Neural progenitor cell (in vitro differentiated cells): ENCODE measurements around the gene TMEM37. TPM values are rescaled to one million over a fixed set of nuclear protein-coding genes. Genes with fewer than 3 reads are reported as not detected.
"Not testable (repeated sequence)": the region's sequence is repeated elsewhere in the genome, so short reads cannot be mapped to it uniquely, and the experiment has no call there.

Source experiments
- DNase-seq: peaks from one replicate; pipeline ENCODE4 v3.0.0-alpha.2; 2016; ENCODE audit warnings: low spot score
- H2AFZ ChIP-seq: fragments of 200-600 bp; sonication (generic); replicated peaks from 2 replicates; pipeline ENCODE4 v1.6.1; 2016; ENCODE audit warnings: antibody characterized with exemption
- H3F3A ChIP-seq: fragments of 200-600 bp; sonication (generic); 2 replicates; pipeline ENCODE4 v1.6.1; 2016; ENCODE audit warnings: antibody characterized with exemption, low read depth
- H3K27ac ChIP-seq: fragments of 200-600 bp; sonication (generic); 2 replicates; pipeline ENCODE4 v1.5.1; 2016; ENCODE audit warnings: mild to moderate bottlenecking
- H3K27me3 ChIP-seq: fragments of 200-600 bp; sonication (generic); 2 replicates; pipeline ENCODE4 v1.6.1; 2016; ENCODE audit warnings: mild to moderate bottlenecking, moderate library complexity
- H3K36me3 ChIP-seq: fragments of 200-600 bp; sonication (generic); 2 replicates; pipeline ENCODE4 v1.5.1; 2016
- H3K4me1 ChIP-seq: fragments of 200-600 bp; sonication (generic); 2 replicates; pipeline ENCODE4 v1.6.1; 2016; ENCODE audit warnings: mixed run types
- H3K4me2 ChIP-seq: fragments of 200-600 bp; sonication (generic); 2 replicates; pipeline ENCODE4 v1.6.1; 2016
- H3K4me3 ChIP-seq: fragments of 200-600 bp; sonication (generic); 2 replicates; pipeline ENCODE4 v1.5.1; 2016
- H3K79me2 ChIP-seq: fragments of 200-600 bp; sonication (generic); 2 replicates; pipeline ENCODE4 v1.6.1; 2016; ENCODE audit warnings: low read depth
- H3K9ac ChIP-seq: fragments of 200-600 bp; sonication (generic); 2 replicates; pipeline ENCODE4 v1.6.1; 2016
- H3K9me3 ChIP-seq: fragments of 200-600 bp; sonication (generic); 2 replicates; pipeline ENCODE4 v1.5.1; 2016; ENCODE audit warnings: low read depth
- H4K20me1 ChIP-seq: fragments of 200-600 bp; sonication (generic); 2 replicates; pipeline ENCODE4 v1.6.1; 2016; ENCODE audit warnings: low read depth
- H3K27ac Mint-ChIP-seq: 3 replicates; pipeline ENCODE4 v1.8.0; 2021; ENCODE audit warnings: mixed read lengths
- H3K27me3 Mint-ChIP-seq: 2 replicates; pipeline ENCODE4 v1.8.0; 2022; ENCODE audit warnings: low read depth, mild to moderate bottlenecking, inconsistent platforms, moderate library complexity, mixed read lengths; ENCODE audit not compliant: insufficient read depth
- H3K36me3 Mint-ChIP-seq: 3 replicates; pipeline ENCODE4 v1.8.0; 2021; ENCODE audit warnings: mixed read lengths
- H3K4me1 Mint-ChIP-seq: 3 replicates; pipeline ENCODE4 v1.8.0; 2021; ENCODE audit warnings: mixed read lengths
- H3K4me3 Mint-ChIP-seq: 3 replicates; pipeline ENCODE4 v1.8.0; 2021; ENCODE audit warnings: mild to moderate bottlenecking, moderate library complexity, mixed read lengths
- H3K9me3 Mint-ChIP-seq: 3 replicates; pipeline ENCODE4 v1.8.0; 2020; ENCODE audit warnings: mixed read lengths
- CTCF ChIP-seq: fragments of 200-600 bp; sonication (generic); IDR thresholded peaks from 2 replicates; pipeline ENCODE4 v1.5.1; 2017; ENCODE audit warnings: antibody characterized with exemption, mild to moderate bottlenecking
- EZH2 ChIP-seq: fragments of 200-600 bp; sonication (generic); IDR thresholded peaks from 2 replicates; pipeline ENCODE4 v1.6.1; 2017; ENCODE audit warnings: antibody characterized with exemption, mild to moderate bottlenecking, moderate library complexity
- EZH2phosphoT487 ChIP-seq: fragments of 200-600 bp; sonication (generic); IDR thresholded peaks from 2 replicates; pipeline ENCODE4 v1.6.1; 2017; ENCODE audit warnings: antibody characterized with exemption
- total RNA-seq: library from RNA; depleted of rRNA; stranded (reverse); fragments of >200 nt; gene quantifications from 2 replicates; pipeline ENCODE4 v1.2.3, GENCODE V29; 2015; ENCODE audit warnings: low replicate concordance

Gene TMEM37
- total RNA-seq, 1 donor from 2014 or later, result 1.0 TPM

- Histone ChIP-seq H3K4me1 (no peaks in the 10 kb centered on the region), H3K27me3 (no peaks in the 10 kb centered on the region), H3K9ac (no peak overlapping the region), H3K9me3 (no peaks in the 10 kb centered on the region), H3K4me3 (no peak overlapping the region), H4K20me1 (no peaks in the 10 kb centered on the region), H2AFZ (no peak overlapping the region), H3K36me3 (no peaks in the 10 kb centered on the region), H3F3A (no peaks in the 10 kb centered on the region), H3K27ac (no peak overlapping the region), H3K4me2 (no peak overlapping the region), H3K79me2 (no peaks in the 10 kb centered on the region)
- H3K9me3 Mint-ChIP-seq, result no peaks in the 10 kb centered on the region
- TF ChIP-seq CTCF (no peak), EZH2phosphoT487 (no peak), EZH2 (no peak)
- no peaks in the 10 kb centered on the region for H3K36me3 Mint-ChIP-seq
- H3K27me3 Mint-ChIP-seq, result peaks cover 4% of the 10 kb centered on the region
- H3K4me1 Mint-ChIP-seq, result peaks cover 4% of the 10 kb centered on the region
- no peak overlapping the region for H3K27ac Mint-ChIP-seq
- H3K4me3 Mint-ChIP-seq, result no peak overlapping the region
- DNase-seq, result no peak
Measured at GRCh38 chr2:119402645-119403560, 28.8 kb upstream of the TMEM37 start.

GRCh38 chr2:119403618-119404017 is 28.0 kb upstream of the TMEM37 start:
- H3K4me3 ChIP-seq, H3K36me3 Mint-ChIP-seq, H4K20me1 ChIP-seq, DNase-seq, H3K4me1 ChIP-seq, H3K27me3 ChIP-seq, H2AFZ ChIP-seq, H3K27me3 Mint-ChIP-seq, H3K27ac Mint-ChIP-seq, H3K79me2 ChIP-seq, H3K4me2 ChIP-seq, H3K4me1 Mint-ChIP-seq, H3K27ac ChIP-seq, H3K9ac ChIP-seq, H3K9me3 Mint-ChIP-seq, H3K9me3 ChIP-seq, H3F3A ChIP-seq, H3K4me3 Mint-ChIP-seq, H3K36me3 ChIP-seq: not testable (repeated sequence)

- Histone ChIP-seq H3F3A (no peaks in the 10 kb centered on the region), H3K27ac (no peak overlapping the region), H2AFZ (no peak overlapping the region), H3K4me2 (no peak overlapping the region), H3K36me3 (no peaks in the 10 kb centered on the region), H3K79me2 (no peaks in the 10 kb centered on the region), H3K4me1 (no peaks in the 10 kb centered on the region), H3K27me3 (no peaks in the 10 kb centered on the region), H3K9ac (no peak overlapping the region), H3K4me3 (no peak overlapping the region), H3K9me3 (no peaks in the 10 kb centered on the region), H4K20me1 (no peaks in the 10 kb centered on the region)
- Mint-ChIP-seq H3K27me3 (peaks cover 5% of the 10 kb centered on the region), H3K9me3 (no peaks in the 10 kb centered on the region), H3K4me1 (peaks cover 5% of the 10 kb centered on the region), H3K36me3 (no peaks in the 10 kb centered on the region), H3K4me3 (no peak overlapping the region), H3K27ac (no peak overlapping the region)
- TF ChIP-seq CTCF (no peak), EZH2 (no peak), EZH2phosphoT487 (no peak)
- DNase-seq, result no peak
Measured at GRCh38 chr2:119405151-119405550, 26.5 kb upstream of the TMEM37 start.
